NCI-H2107 treated with DMSO at 0.1 percent for 48 hours (cell line): Measurements from ENCODE around the gene COX7B.
"Not testable (repeated sequence)": the region's sequence is repeated elsewhere in the genome, so short reads cannot be mapped to it uniquely, and the experiment has no call there.

Experiments used
- DNase-seq: peaks from one replicate; lab custom pipeline; 2025; ENCODE audit not compliant: unreplicated experiment; lab: John Stamatoyannopoulos, UW

COX7B gene

GRCh38 chrX:77945031-77945430 lies 45.8 kb downstream of the COX7B start:
- DNase-seq: not testable (repeated sequence)

- no peak for DNase-seq
Observed at GRCh38 chrX:77945910-77946545, 46.8 kb downstream of the COX7B start.

- no peak for DNase-seq
Observed at GRCh38 chrX:77946571-77946970, 47.3 kb downstream of the COX7B start.

GRCh38 chrX:77949840-77950239 lies 50.6 kb downstream of the COX7B start:
- DNase-seq: no peak

GRCh38 chrX:77952173-77952572 lies 52.9 kb downstream of the COX7B start:
- DNase-seq: no peak

GRCh38 chrX:77953302-77953701 lies 54.0 kb downstream of the COX7B start:
- DNase-seq: no peak

- no peak for DNase-seq
Observed at GRCh38 chrX:77953708-77954107, 54.4 kb downstream of the COX7B start.
